Upper lobe of left lung (tissue), 4 donors: ENCODE data around the gene HOXA6.

Source experiments
- POLR2A ChIP-seq, 4 donors: fragments of 450-650 bp; IDR thresholded peaks; one replicate each; pipeline ENCODE4 v1.5.1; 2016 to 2017; ENCODE audit warnings: antibody characterized with exemption in 4 of 4, mild to moderate bottlenecking in 2 of 4
- POLR2AphosphoS5 ChIP-seq, 2 donors: sonication (generic); formaldehyde crosslinking; IDR thresholded peaks; one replicate each; pipeline ENCODE4 v1.5.1; 2017; ENCODE audit warnings: antibody characterized with exemption in 2 of 2

DNA sequence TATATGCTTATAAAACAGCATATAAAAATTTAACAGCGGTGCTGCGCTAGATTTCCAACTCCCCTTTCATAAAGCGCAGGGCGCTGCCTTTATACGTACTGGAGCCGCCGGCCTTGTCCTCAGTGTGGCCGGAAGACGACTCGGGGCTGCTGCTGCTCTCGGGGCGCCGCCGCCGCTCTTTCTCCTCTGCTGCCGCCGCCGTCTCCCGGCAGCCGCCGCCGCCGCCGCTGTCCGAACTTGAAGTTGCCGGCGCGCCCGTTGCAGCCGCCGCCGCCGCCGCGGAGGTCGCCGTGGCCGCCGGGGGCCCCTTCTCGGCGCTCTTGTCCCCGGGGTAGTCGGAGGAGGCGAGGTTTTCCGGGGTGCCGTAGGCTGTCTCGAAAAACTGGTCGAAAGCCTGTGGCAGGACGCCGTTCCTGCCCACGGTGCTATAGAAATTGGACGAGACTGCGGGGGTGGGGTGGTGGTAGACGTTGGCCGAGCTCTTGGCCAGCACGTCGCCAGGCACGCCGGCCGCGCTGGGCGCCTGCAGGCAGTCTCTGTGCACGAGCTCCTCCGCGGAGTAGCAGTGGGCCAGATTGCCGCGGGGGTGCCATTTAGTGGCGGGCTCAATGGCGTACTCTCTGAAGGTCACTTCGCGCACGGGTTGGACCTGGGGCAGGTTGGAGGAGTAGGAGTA lies 36.9 kb upstream of the HOXA6 start:
- TF ChIP-seq POLR2AphosphoS5 (IDR thresholded peaks at IDR 0.05): no peak
- no peak for TF ChIP-seq POLR2A (IDR thresholded peaks at IDR 0.05)
